DOHH2 (cell line): ENCODE data around the gene PLEKHA1.

ENCODE experiments used
- EZH2phosphoT487 ChIP-seq: fragments of 200-600 bp; sonication (generic); IDR thresholded peaks from 2 replicates; pipeline ENCODE4 v1.6.1; 2017; ENCODE audit warnings: borderline replicate concordance, mild to moderate bottlenecking, antibody characterized with exemption, low read length, moderate library complexity, mixed read lengths
- TF ChIP-seq, protein P1 (sequence below): fragments of 200-600 bp; sonication (generic); IDR thresholded peaks from one replicate; pipeline ENCODE4 v1.5.1; 2014; ENCODE audit warnings: antibody characterized with exemption, mild to moderate bottlenecking, low read depth, low read length; ENCODE audit not compliant: poor library complexity, severe bottlenecking

DNA sequence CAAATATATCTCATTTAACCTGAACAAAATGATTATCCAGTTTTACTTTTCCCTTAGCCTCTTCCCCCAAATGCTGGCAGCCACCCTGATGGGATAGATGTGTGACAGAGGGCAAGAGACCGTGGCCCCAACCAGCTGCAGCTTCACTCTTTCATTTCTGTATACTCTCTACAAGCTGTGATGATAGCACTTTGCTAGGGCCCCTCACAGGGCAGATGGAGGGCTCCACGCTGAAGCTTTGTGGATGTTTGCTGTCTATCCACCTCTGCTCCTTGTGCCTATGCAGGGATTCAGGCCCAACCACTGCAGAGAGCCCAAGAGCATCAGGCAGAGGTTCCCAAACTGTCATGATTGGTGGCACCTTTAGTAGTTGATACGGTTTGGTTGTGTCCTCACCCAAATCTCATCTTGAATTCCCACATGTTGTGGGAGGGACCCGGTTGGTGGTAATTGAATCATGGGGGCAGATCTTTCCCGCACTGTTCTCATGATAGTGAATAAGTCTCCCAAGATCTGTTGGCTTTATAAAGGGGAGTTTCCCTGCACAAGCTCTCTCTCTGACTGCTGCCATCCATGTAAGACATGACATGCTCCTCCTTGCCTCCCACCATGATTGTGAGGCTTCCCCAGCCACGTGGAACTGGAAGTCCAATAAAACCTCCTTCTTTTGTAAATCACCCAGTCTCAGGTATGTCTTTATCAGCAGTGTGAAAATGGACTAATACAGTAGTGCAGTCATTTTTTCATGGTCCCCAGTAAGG lies 107.0 kb downstream of the PLEKHA1 start:
- TF ChIP-seq, protein P1, sequence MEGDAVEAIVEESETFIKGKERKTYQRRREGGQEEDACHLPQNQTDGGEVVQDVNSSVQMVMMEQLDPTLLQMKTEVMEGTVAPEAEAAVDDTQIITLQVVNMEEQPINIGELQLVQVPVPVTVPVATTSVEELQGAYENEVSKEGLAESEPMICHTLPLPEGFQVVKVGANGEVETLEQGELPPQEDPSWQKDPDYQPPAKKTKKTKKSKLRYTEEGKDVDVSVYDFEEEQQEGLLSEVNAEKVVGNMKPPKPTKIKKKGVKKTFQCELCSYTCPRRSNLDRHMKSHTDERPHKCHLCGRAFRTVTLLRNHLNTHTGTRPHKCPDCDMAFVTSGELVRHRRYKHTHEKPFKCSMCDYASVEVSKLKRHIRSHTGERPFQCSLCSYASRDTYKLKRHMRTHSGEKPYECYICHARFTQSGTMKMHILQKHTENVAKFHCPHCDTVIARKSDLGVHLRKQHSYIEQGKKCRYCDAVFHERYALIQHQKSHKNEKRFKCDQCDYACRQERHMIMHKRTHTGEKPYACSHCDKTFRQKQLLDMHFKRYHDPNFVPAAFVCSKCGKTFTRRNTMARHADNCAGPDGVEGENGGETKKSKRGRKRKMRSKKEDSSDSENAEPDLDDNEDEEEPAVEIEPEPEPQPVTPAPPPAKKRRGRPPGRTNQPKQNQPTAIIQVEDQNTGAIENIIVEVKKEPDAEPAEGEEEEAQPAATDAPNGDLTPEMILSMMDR, result no peak
- TF ChIP-seq EZH2phosphoT487, result no peak
